Naive B cell (primary cell): ENCODE measurements around the gene PARP14. TPM values are rescaled to one million over a fixed set of nuclear protein-coding genes. Genes with fewer than 3 reads are reported as not detected.
A peak's percentile ranks its signal among the peaks of the same experiment; 100 is the strongest.
"Not testable (repeated sequence)": the region's sequence is repeated elsewhere in the genome, so short reads cannot be mapped to it uniquely, and the experiment has no call there.

Source experiments
- ATAC-seq, 2 donors: fragments of 150-1000 bp; cut with Tn5 transposase; 2 replicates each; pipeline ENCODE4 v1.10.0; 2021; ENCODE audit warnings: low read depth in 2 of 2, mild to moderate bottlenecking in 2 of 2, moderate library complexity in 2 of 2
- DNase-seq: peaks from one replicate; pipeline ENCODE4 v3.0.0; 2022
- H3K27ac Mint-ChIP-seq, 6 donors: one replicate each; pipeline ENCODE4 v1.8.0; 2020 to 2022; ENCODE audit warnings: mild to moderate bottlenecking in 6 of 6, mixed read lengths in 6 of 6, moderate library complexity in 5 of 6, inconsistent platforms in 2 of 6
- H3K27me3 Mint-ChIP-seq, 3 donors: one replicate each; pipeline ENCODE4 v1.8.0; 2021 to 2022; ENCODE audit warnings: mixed read lengths in 3 of 3, mild to moderate bottlenecking in 1 of 3
- H3K36me3 Mint-ChIP-seq, 2 donors: one replicate each; pipeline ENCODE4 v1.8.0; 2020 to 2022; ENCODE audit warnings: mixed read lengths in 2 of 2, inconsistent platforms in 1 of 2, mild to moderate bottlenecking in 1 of 2
- H3K4me1 Mint-ChIP-seq, 3 donors: one replicate each; pipeline ENCODE4 v1.8.0; 2020 to 2022; ENCODE audit warnings: mixed read lengths in 3 of 3, inconsistent platforms in 1 of 3, mild to moderate bottlenecking in 1 of 3, moderate library complexity in 1 of 3
- H3K4me3 Mint-ChIP-seq, 8 donors: one replicate each; pipeline ENCODE4 v1.8.0; 2020 to 2022; ENCODE audit warnings: mild to moderate bottlenecking in 8 of 8, mixed read lengths in 8 of 8, moderate library complexity in 8 of 8, inconsistent platforms in 2 of 8
- H3K9me3 Mint-ChIP-seq, 7 donors: one replicate each; pipeline ENCODE4 v1.8.0; 2020 to 2022; ENCODE audit warnings: mixed read lengths in 7 of 7, mild to moderate bottlenecking in 5 of 7, inconsistent platforms in 2 of 7, moderate library complexity in 1 of 7
- polyA plus RNA-seq, 6 donors: library from polyadenylated mRNA; unstranded; fragments of 300-500 nt; fragmentation: Illumina TruSeq; gene quantifications; one replicate each; pipeline ENCODE4 v1.2.3, GENCODE V29; 2021; ENCODE audit warnings: low read depth in 6 of 6

PARP14 gene
- polyA plus RNA-seq, 6 donors from 2014 or later = 5.9 to 45.2 (median 34.2) TPM

GRCh38 chr3:122700193-122700592 lies 19.6 kb downstream of the PARP14 start:
- DNase-seq = no peak
- Mint-ChIP-seq H3K9me3 (peaks cover 0 to 4% (median 3%) of the 10 kb centered on the region in 7 donors), H3K4me3 (peak overlapping the region in 1 of 8 donors; percentile 42), H3K27me3 (no peaks in the 10 kb centered on the region), H3K27ac (peak overlapping the region in 5 of 6 donors; percentile 94 to 99 (median 96)), H3K36me3 (peaks cover 52 to 61% of the 10 kb centered on the region in 2 donors), H3K4me1 (peaks cover 53 to 90% (median 72%) of the 10 kb centered on the region in 3 donors)
- ATAC-seq = no peak

GRCh38 chr3:122705379-122705778 lies 24.7 kb downstream of the PARP14 start:
- Mint-ChIP-seq H3K27me3 (no peaks in the 10 kb centered on the region), H3K9me3 (no peaks in the 10 kb centered on the region), H3K36me3 (peaks cover 51 to 57% of the 10 kb centered on the region in 2 donors), H3K4me3 (no peak overlapping the region), H3K27ac (peak overlapping the region in 3 of 6 donors; percentile 20 to 93 (median 81)), H3K4me1 (peaks cover 49 to 77% (median 54%) of the 10 kb centered on the region in 3 donors)
- ATAC-seq (no peak), DNase-seq (no peak)

GRCh38 chr3:122710616-122711251 lies 30.1 kb downstream of the PARP14 start:
- not testable (repeated sequence) for H3K27me3 Mint-ChIP-seq, ATAC-seq, H3K9me3 Mint-ChIP-seq, DNase-seq
- peaks cover 35 to 53% (median 41%) of the 10 kb centered on the region in 3 donors for H3K4me1 Mint-ChIP-seq
- H3K4me3 Mint-ChIP-seq = peak overlapping the region in 1 of 8 donors; percentile 20
- H3K36me3 Mint-ChIP-seq = peaks cover 48 to 74% of the 10 kb centered on the region in 2 donors
- H3K27ac Mint-ChIP-seq = peak overlapping the region; percentile 11 to 87 (median 40)

- peaks cover 0 to 2% (median 0%) of the 10 kb centered on the region in 7 donors for H3K9me3 Mint-ChIP-seq
- no peak for ATAC-seq
- peaks cover 28 to 32% (median 29%) of the 10 kb centered on the region in 3 donors for H3K4me1 Mint-ChIP-seq
- H3K27ac Mint-ChIP-seq = peak overlapping the region in 3 of 6 donors; percentile 67 to 94 (median 68)
- no peak overlapping the region for H3K4me3 Mint-ChIP-seq
- H3K36me3 Mint-ChIP-seq = peaks cover 61 to 82% of the 10 kb centered on the region in 2 donors
- H3K27me3 Mint-ChIP-seq = no peaks in the 10 kb centered on the region
- no peak for DNase-seq
Observed at GRCh38 chr3:122714273-122714672, 33.6 kb downstream of the PARP14 start.

GRCh38 chr3:122716667-122717066 lies 36.0 kb downstream of the PARP14 start:
- peak overlapping the region in 5 of 6 donors; percentile 21 to 77 (median 54) for H3K27ac Mint-ChIP-seq
- ATAC-seq (no peak), DNase-seq (no peak)
- no peak overlapping the region for H3K4me3 Mint-ChIP-seq
- peaks cover 55 to 65% of the 10 kb centered on the region in 2 donors for H3K36me3 Mint-ChIP-seq
- no peaks in the 10 kb centered on the region for H3K27me3 Mint-ChIP-seq
- no peaks in the 10 kb centered on the region for H3K9me3 Mint-ChIP-seq
- peaks cover 16 to 30% (median 30%) of the 10 kb centered on the region in 3 donors for H3K4me1 Mint-ChIP-seq

GRCh38 chr3:122719273-122719921 lies 38.8 kb downstream of the PARP14 start:
- no peak for ATAC-seq
- Mint-ChIP-seq H3K27me3 (no peaks in the 10 kb centered on the region), H3K9me3 (peaks cover 0 to 6% (median 0%) of the 10 kb centered on the region in 7 donors), H3K4me3 (no peak overlapping the region), H3K4me1 (peaks cover 11 to 37% (median 21%) of the 10 kb centered on the region in 3 donors), H3K27ac (peak overlapping the region in 5 of 6 donors; percentile 13 to 98 (median 84)), H3K36me3 (peaks cover 51 to 58% of the 10 kb centered on the region in 2 donors)
- no peak for DNase-seq

GRCh38 chr3:122725106-122725505 lies 44.5 kb downstream of the PARP14 start:
- H3K27me3 Mint-ChIP-seq = no peaks in the 10 kb centered on the region
- ATAC-seq (no peak), DNase-seq (no peak)
- peaks cover 34 to 42% of the 10 kb centered on the region in 2 donors for H3K36me3 Mint-ChIP-seq
- H3K9me3 Mint-ChIP-seq = peaks cover 0 to 8% (median 4%) of the 10 kb centered on the region in 7 donors
- H3K4me3 Mint-ChIP-seq = no peak overlapping the region
- peaks cover 11 to 28% (median 14%) of the 10 kb centered on the region in 3 donors for H3K4me1 Mint-ChIP-seq
- no peak overlapping the region for H3K27ac Mint-ChIP-seq

- Mint-ChIP-seq H3K4me1 (peaks cover 0 to 8% (median 8%) of the 10 kb centered on the region in 3 donors), H3K36me3 (peaks cover 25 to 37% of the 10 kb centered on the region in 2 donors), H3K9me3 (peaks cover 0 to 8% (median 4%) of the 10 kb centered on the region in 7 donors), H3K4me3 (no peak overlapping the region), H3K27ac (peak overlapping the region in 3 of 6 donors; percentile 48 to 82 (median 69)), H3K27me3 (no peaks in the 10 kb centered on the region)
- DNase-seq (no peak), ATAC-seq (no peak)
Observed at GRCh38 chr3:122727294-122727693, 46.7 kb downstream of the PARP14 start.

- Mint-ChIP-seq H3K9me3 (peaks cover 0 to 8% (median 4%) of the 10 kb centered on the region in 7 donors), H3K4me3 (no peak overlapping the region), H3K4me1 (peaks cover 0 to 8% (median 6%) of the 10 kb centered on the region in 3 donors), H3K27ac (peak overlapping the region in 4 of 6 donors; percentile 19 to 69 (median 58)), H3K27me3 (no peaks in the 10 kb centered on the region), H3K36me3 (peaks cover 25 to 37% of the 10 kb centered on the region in 2 donors)
- no peak for DNase-seq
- ATAC-seq = no peak
Observed at GRCh38 chr3:122727766-122728165, 47.1 kb downstream of the PARP14 start.

- peaks cover 0 to 8% (median 4%) of the 10 kb centered on the region in 7 donors for H3K9me3 Mint-ChIP-seq
- H3K4me1 Mint-ChIP-seq = peaks cover 0 to 8% (median 7%) of the 10 kb centered on the region in 3 donors
- H3K4me3 Mint-ChIP-seq = no peak overlapping the region
- DNase-seq (no peak), ATAC-seq (no peak)
- H3K27ac Mint-ChIP-seq = peak overlapping the region in 3 of 6 donors; percentile 19 to 74 (median 48)
- H3K27me3 Mint-ChIP-seq = no peaks in the 10 kb centered on the region
- H3K36me3 Mint-ChIP-seq = peaks cover 21 to 35% of the 10 kb centered on the region in 2 donors
Observed at GRCh38 chr3:122728186-122728585, 47.5 kb downstream of the PARP14 start.

- no peak for ATAC-seq
- peaks cover 13 to 34% of the 10 kb centered on the region in 2 donors for H3K36me3 Mint-ChIP-seq
- no peaks in the 10 kb centered on the region for H3K27me3 Mint-ChIP-seq
- no peak for DNase-seq
- H3K4me1 Mint-ChIP-seq = peaks cover 0 to 8% (median 7%) of the 10 kb centered on the region in 3 donors
- peaks cover 0 to 7% (median 4%) of the 10 kb centered on the region in 7 donors for H3K9me3 Mint-ChIP-seq
- H3K27ac Mint-ChIP-seq = peak overlapping the region; percentile 19 to 74 (median 36)
- H3K4me3 Mint-ChIP-seq = no peak overlapping the region
Observed at GRCh38 chr3:122728756-122729514, 48.3 kb downstream of the PARP14 start.

- no peak overlapping the region for H3K4me3 Mint-ChIP-seq
Observed at GRCh38 chr3:122730240-122730639, 49.6 kb downstream of the PARP14 start.

More at GRCh38 chr3:122730240-122730639, 49.6 kb downstream of the PARP14 start:
- Mint-ChIP-seq H3K27me3 (no peaks in the 10 kb centered on the region), H3K36me3 (peaks cover 12 to 36% of the 10 kb centered on the region in 2 donors), H3K9me3 (peaks cover 0 to 6% (median 4%) of the 10 kb centered on the region in 7 donors), H3K4me1 (peaks cover 0 to 8% (median 7%) of the 10 kb centered on the region in 3 donors), H3K27ac (peak overlapping the region; percentile 54 to 91 (median 74))
- DNase-seq (no peak), ATAC-seq (no peak)
